Subcutaneous abdominal adipose tissue (tissue), 5 donors: ENCODE measurements around the gene UBE2D1.
"Not testable (repeated sequence)": the region's sequence is repeated elsewhere in the genome, so short reads cannot be mapped to it uniquely, and the experiment has no call there.

Source experiments
- H3K27ac ChIP-seq: one replicate; pipeline ENCODE4 v1.7.0; 2013; ENCODE audit warnings: low read depth, mild to moderate bottlenecking, inconsistent platforms, low read length, moderate library complexity
- H3K27me3 ChIP-seq, 5 donors: one replicate each; pipeline ENCODE4 v1.7.0; 2013; ENCODE audit warnings: low read length in 5 of 5, inconsistent platforms in 1 of 5; ENCODE audit not compliant: control insufficient read depth in 5 of 5, insufficient read depth in 4 of 5
- H3K36me3 ChIP-seq, 5 donors: one replicate each; pipeline ENCODE4 v1.7.0; 2013; ENCODE audit warnings: low read length in 5 of 5; ENCODE audit not compliant: control insufficient read depth in 5 of 5, insufficient read depth in 5 of 5
- H3K4me1 ChIP-seq, 5 donors: one replicate each; pipeline ENCODE4 v1.7.0; 2013; ENCODE audit warnings: low read length in 5 of 5, mild to moderate bottlenecking in 3 of 5, moderate library complexity in 1 of 5; ENCODE audit not compliant: control insufficient read depth in 5 of 5, insufficient read depth in 5 of 5
- H3K4me3 ChIP-seq, 5 donors: one replicate each; pipeline ENCODE4 v1.7.0; 2013; ENCODE audit warnings: low read length in 5 of 5, low read depth in 1 of 5
- H3K9ac ChIP-seq, 5 donors: one replicate each; pipeline ENCODE4 v1.7.0; 2013; ENCODE audit warnings: low read length in 5 of 5, mild to moderate bottlenecking in 4 of 5, moderate library complexity in 3 of 5
- H3K9me3 ChIP-seq, 5 donors: one replicate each; pipeline ENCODE4 v1.7.0; 2013; ENCODE audit warnings: low read length in 5 of 5; ENCODE audit not compliant: control insufficient read depth in 5 of 5
- donor health status: healthy.
- donor health status: healthy.
- donor health status: healthy.
- donor health status: healthy.
- donor health status: healthy.

The UBE2D1 gene

DNA sequence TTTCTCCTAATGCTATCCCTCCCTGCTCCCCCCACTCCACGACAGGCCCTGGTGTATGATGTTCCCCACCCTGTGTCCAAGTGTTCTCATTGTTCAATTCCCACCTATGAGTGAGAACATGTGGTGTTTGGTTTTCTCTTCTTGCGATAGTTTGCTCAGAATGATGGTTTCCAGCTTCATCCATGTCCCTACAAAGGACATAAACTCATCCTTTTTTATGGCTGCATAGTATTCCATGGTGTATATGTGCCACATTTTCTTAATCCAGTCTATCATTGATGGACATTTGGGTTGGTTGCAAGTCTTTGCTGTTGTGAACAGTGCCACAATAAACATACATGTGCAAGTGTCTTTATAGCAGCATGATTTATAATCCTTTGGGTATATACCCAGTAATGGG lies 83.1 kb downstream of the UBE2D1 start:
- not testable (repeated sequence) for H3K4me1 ChIP-seq, H3K27ac ChIP-seq, H3K9ac ChIP-seq, H3K4me3 ChIP-seq, H3K27me3 ChIP-seq, H3K9me3 ChIP-seq, H3K36me3 ChIP-seq
